ENCODE measurements around the gene VSX2. TPM values are rescaled to one million over a fixed set of nuclear protein-coding genes. Genes with fewer than 3 reads are reported as not detected.

VSX2 gene
- total RNA-seq, 1 experiment from 2014 or later = not detected

Other genes with a start within 250 kb of the VSX2 start
- 15.0 and 15.2 TPM in 2 replicates for gene ENTPD5, start 220.2 kb upstream of the VSX2 start, total RNA-seq (2014; rRNA removed; shearing (Covaris generic); ENCODE audit: low replicate concordance)
- 0.87 and 1.5 TPM in 2 replicates for gene BBOF1, start 220.1 kb upstream of the VSX2 start, total RNA-seq (2014; rRNA removed; shearing (Covaris generic); ENCODE audit: low replicate concordance)
- gene ALDH6A1, start 155.0 kb upstream of the VSX2 start, total RNA-seq (2014; rRNA removed; shearing (Covaris generic); ENCODE audit: low replicate concordance) = 20.0 and 20.1 TPM in 2 replicates
- gene LIN52, start 154.5 kb upstream of the VSX2 start, total RNA-seq (2014; rRNA removed; shearing (Covaris generic); ENCODE audit: low replicate concordance) = 8.6 and 17.6 TPM in 2 replicates
- 29.9 and 31.2 TPM in 2 replicates for gene ABCD4, start 63.5 kb downstream of the VSX2 start, total RNA-seq (2014; rRNA removed; shearing (Covaris generic); ENCODE audit: low replicate concordance)
- gene VRTN, start 109.0 kb downstream of the VSX2 start, total RNA-seq (2014; rRNA removed; shearing (Covaris generic); ENCODE audit: low replicate concordance) = 0.03 TPM in 1 of 2 replicates, not detected in the other
- gene SYNDIG1L, start 186.8 kb downstream of the VSX2 start, total RNA-seq (2014; rRNA removed; shearing (Covaris generic); ENCODE audit: low replicate concordance) = not detected in 2 replicates